IPS-20b (cell line): ENCODE results near the gene PLA2G4B.
A peak's percentile ranks its signal among the peaks of the same experiment; 100 is the strongest.

Source experiments
- H3K27ac ChIP-seq: one replicate; pipeline ENCODE4 v1.5.1; 2013; ENCODE audit warnings: low read length
- H3K27me3 ChIP-seq: 2 replicates; pipeline ENCODE4 v1.6.1; 2013; ENCODE audit warnings: mild to moderate bottlenecking, low read length, inconsistent platforms; ENCODE audit not compliant: insufficient read depth
- H3K36me3 ChIP-seq: 2 replicates; pipeline ENCODE4 v1.6.1; 2013; ENCODE audit warnings: low read depth, mild to moderate bottlenecking, inconsistent platforms, low read length, moderate library complexity; ENCODE audit not compliant: insufficient read depth
- H3K4me1 ChIP-seq: 2 replicates; pipeline ENCODE4 v1.6.1; 2013; ENCODE audit warnings: mild to moderate bottlenecking, control low read depth, inconsistent platforms, low read length, moderate library complexity; ENCODE audit not compliant: insufficient read depth
- H3K4me3 ChIP-seq: 2 replicates; pipeline ENCODE4 v1.5.1; 2013; ENCODE audit warnings: mild to moderate bottlenecking, low read length, inconsistent platforms
- H3K9ac ChIP-seq: 2 replicates; pipeline ENCODE4 v1.6.1; 2013; ENCODE audit warnings: low read depth, mild to moderate bottlenecking, inconsistent platforms, low read length, moderate library complexity
- H3K9me3 ChIP-seq: 2 replicates; pipeline ENCODE4 v1.6.1; 2013; ENCODE audit warnings: mild to moderate bottlenecking, low read depth, low read length, inconsistent platforms; ENCODE audit not compliant: insufficient read depth

The PLA2G4B gene

DNA sequence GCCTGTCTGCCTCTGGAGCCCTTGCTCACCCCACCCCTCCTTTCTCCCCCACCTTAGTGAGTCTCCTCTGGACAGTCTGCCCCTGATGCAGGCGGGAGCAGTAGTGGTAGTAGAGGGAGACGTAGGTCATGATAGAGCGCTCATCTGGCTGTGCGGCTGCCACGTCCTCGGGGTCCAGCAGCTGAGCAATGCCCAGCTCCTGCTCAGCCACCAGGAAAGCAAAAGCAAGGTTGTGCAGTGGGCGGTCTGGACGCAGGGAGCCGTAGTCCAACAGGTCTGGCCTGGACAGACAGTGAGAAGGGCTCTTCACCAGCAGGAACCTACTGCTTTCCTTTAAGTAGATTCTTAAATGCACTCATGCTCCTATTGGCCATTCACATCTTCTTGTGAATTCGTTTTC is 48.5 kb downstream of the PLA2G4B start:
- Histone ChIP-seq H3K27ac (no peak overlapping the region), H3K4me3 (no peak overlapping the region), H3K27me3 (peaks cover 15% of the 10 kb centered on the region), H3K9ac (no peak overlapping the region), H3K9me3 (no peaks in the 10 kb centered on the region), H3K36me3 (no peaks in the 10 kb centered on the region), H3K4me1 (no peaks in the 10 kb centered on the region)

DNA sequence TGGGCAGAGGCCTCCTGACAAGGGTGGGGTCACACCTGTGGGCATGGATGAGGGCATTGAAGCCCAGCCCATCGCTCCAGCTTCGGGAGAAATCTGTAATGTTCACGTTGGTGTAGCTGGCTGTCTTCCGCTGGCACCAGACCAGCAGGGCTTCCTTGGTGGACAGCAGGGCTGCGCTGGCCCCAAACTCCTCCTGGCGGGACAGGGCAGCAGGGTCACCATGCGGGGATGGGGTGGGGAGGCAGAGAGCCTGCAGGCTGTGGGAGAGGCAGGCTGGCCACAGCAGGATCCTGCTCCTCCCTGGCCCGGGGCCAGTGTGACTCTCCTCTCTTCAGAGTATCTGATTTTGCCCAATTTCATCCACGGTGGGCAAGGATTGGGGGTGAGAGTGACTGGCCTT is 49.2 kb downstream of the PLA2G4B start:
- no peak overlapping the region for H3K4me3 ChIP-seq
- peaks cover 8% of the 10 kb centered on the region for H3K27me3 ChIP-seq
- no peaks in the 10 kb centered on the region for H3K4me1 ChIP-seq
- H3K36me3 ChIP-seq: no peaks in the 10 kb centered on the region
- H3K9ac ChIP-seq: no peak overlapping the region
- H3K27ac ChIP-seq: no peak overlapping the region
- H3K9me3 ChIP-seq: no peaks in the 10 kb centered on the region

- no peaks in the 10 kb centered on the region for H3K36me3 ChIP-seq
- no peak overlapping the region for H3K4me3 ChIP-seq
- no peaks in the 10 kb centered on the region for H3K9me3 ChIP-seq
- H3K27ac ChIP-seq: no peak overlapping the region
- H3K27me3 ChIP-seq: no peaks in the 10 kb centered on the region
- no peaks in the 10 kb centered on the region for H3K4me1 ChIP-seq
- H3K9ac ChIP-seq: no peak overlapping the region
Measured at GRCh38 chr15:41888662-41889253, 50.1 kb downstream of the PLA2G4B start.

DNA sequence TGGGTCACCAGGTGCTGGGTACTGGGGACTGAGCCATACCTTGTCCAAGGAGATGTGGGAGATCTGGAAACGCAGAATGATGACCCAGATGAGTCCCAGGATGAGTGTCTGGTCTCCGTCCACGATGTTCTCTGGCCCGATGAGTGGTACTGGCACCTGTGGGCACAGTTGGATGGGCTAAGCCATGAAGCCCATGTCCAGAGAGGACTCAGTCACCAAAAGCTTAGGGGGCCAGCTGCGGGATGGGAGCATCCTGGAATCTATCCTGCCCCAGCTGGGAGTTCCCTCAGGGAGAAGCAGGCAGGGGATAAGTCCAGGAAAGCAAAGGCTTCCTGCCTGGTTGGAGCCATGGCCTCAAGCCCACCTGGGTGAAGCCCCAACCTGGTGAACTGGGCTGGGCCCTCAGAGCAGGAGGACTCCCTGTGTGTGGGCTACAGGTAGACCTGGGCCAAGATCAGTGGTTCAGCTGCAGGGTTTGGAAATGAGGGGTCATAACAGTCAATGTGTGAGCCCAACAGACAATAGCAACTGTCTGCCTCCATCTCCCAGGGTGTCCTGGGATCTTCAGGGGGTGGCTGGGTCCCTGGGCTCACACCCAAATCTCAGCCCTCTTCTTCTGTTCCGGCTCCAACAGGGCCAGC is 51.5 kb downstream of the PLA2G4B start:
- no peaks in the 10 kb centered on the region for H3K27me3 ChIP-seq
- H3K36me3 ChIP-seq: no peaks in the 10 kb centered on the region
- H3K9me3 ChIP-seq: no peaks in the 10 kb centered on the region
- H3K27ac ChIP-seq: no peak overlapping the region
- no peak overlapping the region for H3K4me3 ChIP-seq
- H3K9ac ChIP-seq: no peak overlapping the region
- H3K4me1 ChIP-seq: no peaks in the 10 kb centered on the region

GRCh38 chr15:41891226-41891625 is 52.6 kb downstream of the PLA2G4B start:
- Histone ChIP-seq H3K27ac (no peak overlapping the region), H3K27me3 (no peaks in the 10 kb centered on the region), H3K4me3 (no peak overlapping the region), H3K9ac (0 out of 2 replicates have a peak overlapping the region, but pooled peaks have one; percentile 15), H3K9me3 (no peaks in the 10 kb centered on the region), H3K4me1 (no peaks in the 10 kb centered on the region), H3K36me3 (no peaks in the 10 kb centered on the region)

DNA sequence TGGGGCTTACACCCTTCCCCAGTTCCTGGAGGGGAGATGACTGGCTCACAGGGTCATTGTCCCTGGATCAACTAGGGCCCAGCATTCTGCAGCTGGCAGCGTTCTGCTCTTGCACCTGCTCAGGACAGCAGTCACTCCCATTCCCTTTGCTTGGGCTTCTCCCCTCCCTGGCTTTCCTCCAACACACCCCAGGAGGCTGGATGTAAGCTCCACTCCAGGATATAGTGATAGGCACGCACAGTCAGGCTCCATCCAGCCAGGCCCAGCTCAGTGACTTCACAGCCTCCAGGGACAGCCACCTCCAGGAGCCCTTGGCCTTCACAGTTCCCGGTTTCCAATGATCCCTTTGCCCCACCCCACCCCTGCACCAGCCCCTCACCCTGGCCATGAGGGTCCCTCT is 53.3 kb downstream of the PLA2G4B start:
- no peaks in the 10 kb centered on the region for H3K9me3 ChIP-seq

DNA sequence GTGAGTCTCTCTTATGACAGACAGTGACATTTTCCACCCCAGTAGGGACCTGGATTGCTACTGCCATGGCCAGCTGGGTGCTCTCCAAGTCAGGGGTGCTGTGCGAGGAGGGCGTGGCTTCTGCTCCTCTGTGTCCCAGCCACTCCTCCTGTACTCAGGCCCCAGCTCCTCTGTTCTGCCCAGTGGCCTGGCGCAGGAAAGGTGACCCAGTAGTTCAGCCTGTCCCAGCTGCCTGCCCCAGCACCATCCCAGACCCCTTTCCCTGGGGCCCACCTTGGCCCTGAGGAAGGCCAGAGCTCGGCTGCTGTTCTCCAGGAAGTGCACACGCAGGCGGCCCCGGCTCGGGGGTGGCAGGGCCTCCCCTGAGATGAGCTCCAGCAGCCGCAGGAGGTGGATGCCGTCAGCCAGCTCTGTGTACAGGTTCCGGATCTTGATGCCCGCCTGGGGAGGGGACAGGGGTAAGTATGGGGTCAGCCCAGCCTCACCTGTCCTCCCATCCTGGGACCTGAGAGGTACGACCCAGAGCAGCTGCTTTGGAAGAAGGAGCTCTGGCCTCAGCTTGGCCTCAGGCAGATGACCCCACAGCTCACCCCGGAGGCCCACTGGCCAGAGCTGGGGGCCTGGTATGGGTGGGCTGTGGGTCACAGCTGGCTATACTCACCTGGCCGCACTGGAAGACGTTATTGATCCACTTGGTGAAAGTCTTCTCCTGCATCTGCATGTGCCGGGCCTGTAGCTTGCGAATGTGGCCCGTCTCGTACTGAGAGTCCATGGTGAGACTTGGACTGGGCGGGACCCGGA is 54.2 kb downstream of the PLA2G4B start:
- Histone ChIP-seq H3K9ac (no peak overlapping the region), H3K4me1 (no peaks in the 10 kb centered on the region), H3K9me3 (no peaks in the 10 kb centered on the region), H3K36me3 (no peaks in the 10 kb centered on the region), H3K4me3 (no peak overlapping the region), H3K27me3 (no peaks in the 10 kb centered on the region), H3K27ac (no peak overlapping the region)

More for the DNA sequence above, 53.3 kb downstream of the PLA2G4B start:
- Histone ChIP-seq H3K36me3 (no peaks in the 10 kb centered on the region), H3K27me3 (no peaks in the 10 kb centered on the region), H3K27ac (no peak overlapping the region), H3K4me3 (no peak overlapping the region), H3K9ac (no peak overlapping the region), H3K4me1 (no peaks in the 10 kb centered on the region)

- Histone ChIP-seq H3K36me3 (no peaks in the 10 kb centered on the region), H3K9ac (no peak within 1 kb of the TSS), H3K27ac (no peak within 1 kb of the TSS), H3K27me3 (no peaks in the 10 kb centered on the region), H3K4me1 (no peaks in the 10 kb centered on the region), H3K4me3 (no peak within 1 kb of the TSS), H3K9me3 (no peaks in the 10 kb centered on the region)
Measured at GRCh38 chr15:41893422-41894250, 55.0 kb downstream of the PLA2G4B start, which contains the start of gene SPTBN5. Gene SPTBN5 (minus strand): TSS chr15:41894053. CDS start chr15:41893497, 556 bp downstream.

- Histone ChIP-seq H3K4me3 (no peak overlapping the region), H3K4me1 (no peaks in the 10 kb centered on the region), H3K9ac (no peak overlapping the region)
Measured at GRCh38 chr15:41894251-41894790, 55.7 kb downstream of the PLA2G4B start.

DNA sequence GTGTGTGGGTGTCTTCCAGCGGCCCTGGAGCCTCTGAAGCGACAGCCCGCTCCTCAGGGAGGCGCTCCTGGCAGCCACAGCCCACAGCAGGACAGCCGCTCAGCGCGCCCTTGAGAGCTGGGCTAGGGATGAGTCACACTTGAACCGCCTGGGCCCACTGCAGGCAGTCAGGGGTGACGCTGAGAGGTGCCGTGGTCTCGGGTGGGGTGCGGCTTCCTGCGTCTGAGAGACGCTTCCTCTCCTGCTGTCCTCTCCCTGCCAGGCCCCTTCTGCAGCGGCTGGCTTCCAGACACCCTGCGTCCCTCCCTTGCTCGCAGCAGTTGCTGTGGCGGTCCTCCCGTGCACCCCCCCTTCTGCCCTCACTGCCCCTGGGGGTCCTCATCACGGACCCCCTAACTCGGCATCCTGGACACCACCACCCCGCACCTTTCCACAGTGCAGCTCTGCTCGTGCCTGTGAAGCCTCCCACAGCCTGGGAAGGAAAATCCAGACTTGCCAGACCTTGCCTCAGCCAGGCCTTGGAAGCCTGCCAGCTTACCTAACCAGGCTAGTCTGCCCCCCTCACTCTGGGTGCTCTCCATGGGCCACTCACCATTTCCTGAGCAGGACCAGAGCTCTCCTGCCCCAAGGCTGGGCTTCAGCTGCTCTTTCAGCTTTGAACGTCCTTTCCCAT is 56.3 kb downstream of the PLA2G4B start:
- H3K27ac ChIP-seq: no peak overlapping the region
- peaks cover 6% of the 10 kb centered on the region; the same call in 1 of the 2 replicates for H3K36me3 ChIP-seq
- H3K4me3 ChIP-seq: no peak overlapping the region
- H3K4me1 ChIP-seq: no peaks in the 10 kb centered on the region
- no peaks in the 10 kb centered on the region for H3K9me3 ChIP-seq
- H3K27me3 ChIP-seq: no peaks in the 10 kb centered on the region
- no peak overlapping the region for H3K9ac ChIP-seq

More at GRCh38 chr15:41894251-41894790, 55.7 kb downstream of the PLA2G4B start:
- H3K27me3 ChIP-seq: no peaks in the 10 kb centered on the region
- H3K9me3 ChIP-seq: no peaks in the 10 kb centered on the region
- no peak overlapping the region for H3K27ac ChIP-seq
- H3K36me3 ChIP-seq: peaks cover 6% of the 10 kb centered on the region; the same call in 1 of the 2 replicates
